Small intestine (tissue), 16 donors: ENCODE measurements around the gene MPZL3. TPM values are rescaled to one million over a fixed set of nuclear protein-coding genes. Genes with fewer than 3 reads are reported as not detected.

Experiments used
- DNase-seq, 2 donors: peaks; one replicate each; pipeline versions ENCODE4 v3.0.0 to v3.0.0-alpha.2; 2013
- FAIRE-seq: peaks from 2 replicates; lab custom pipeline; 2012; peaks lifted over from hg19 to GRCh38; lab: Jason Lieb, UNC
- H3K27ac ChIP-seq, 3 donors: one replicate each; pipeline ENCODE4 v1.5.1; 2013; ENCODE audit warnings: low read length in 2 of 3, mild to moderate bottlenecking in 2 of 3, control low read depth in 1 of 3, inconsistent platforms in 1 of 3, low read depth in 1 of 3, moderate library complexity in 1 of 3
- H3K27me3 ChIP-seq, 3 donors: one replicate each; pipeline ENCODE4 v1.6.1; 2013; ENCODE audit warnings: low read length in 3 of 3, inconsistent platforms in 1 of 3; ENCODE audit not compliant: control insufficient read depth in 3 of 3, insufficient read depth in 3 of 3
- H3K36me3 ChIP-seq, 3 donors: one replicate each; pipeline ENCODE4 v1.6.1; 2013; ENCODE audit warnings: low read length in 3 of 3, inconsistent platforms in 1 of 3, low read depth in 1 of 3, mild to moderate bottlenecking in 1 of 3, moderate library complexity in 1 of 3; ENCODE audit not compliant: control insufficient read depth in 3 of 3, insufficient read depth in 2 of 3
- H3K4me1 ChIP-seq, 3 donors: one replicate each; pipeline ENCODE4 v1.6.1; 2013; ENCODE audit warnings: low read length in 2 of 3, inconsistent platforms in 1 of 3, low read depth in 1 of 3, mild to moderate bottlenecking in 1 of 3, moderate library complexity in 1 of 3; ENCODE audit not compliant: control insufficient read depth in 3 of 3, insufficient read depth in 2 of 3
- H3K4me3 ChIP-seq, 3 donors: one replicate each; pipeline ENCODE4 v1.5.1; 2013; ENCODE audit warnings: low read length in 3 of 3, control low read depth in 1 of 3, inconsistent platforms in 1 of 3, low read depth in 1 of 3, mild to moderate bottlenecking in 1 of 3, moderate library complexity in 1 of 3
- H3K9me3 ChIP-seq, 2 donors: one replicate each; pipeline ENCODE4 v1.6.1; 2013; ENCODE audit warnings: low read depth in 1 of 2, low read length in 1 of 2; ENCODE audit not compliant: control insufficient read depth in 2 of 2, insufficient read depth in 1 of 2
- WGBS, 3 donors: extraction: QIAGEN DNeasy Blood & Tissue Kit; methylation state at CpG; one replicate each; pipeline ENCODE4 v1.1.7; 2013; 5-methylcytosine and 5-hydroxymethylcytosine counted together
- long read RNA-seq, 10 donors: transcript quantifications; one replicate each; lab custom pipeline, GENCODE V29; 2026
- polyA plus RNA-seq, 4 donors: library from polyadenylated mRNA; stranded (reverse) in 3 of 4; unstranded in 1 of 4; fragments of 200-250 nt in 3 of 4; fragments of 120-200 nt in 1 of 4; gene quantifications; one replicate each; pipeline versions ENCODE4 v1.2.1 to v1.2.3, GENCODE V29; 2013
- donor health status: healthy with polysubstance abuse.
- donor health status: control.
- donor health status: control.
- donor health status: Bipolar disorder and iron deficiency.
- donor health status: healthy.

The MPZL3 gene, protein sequence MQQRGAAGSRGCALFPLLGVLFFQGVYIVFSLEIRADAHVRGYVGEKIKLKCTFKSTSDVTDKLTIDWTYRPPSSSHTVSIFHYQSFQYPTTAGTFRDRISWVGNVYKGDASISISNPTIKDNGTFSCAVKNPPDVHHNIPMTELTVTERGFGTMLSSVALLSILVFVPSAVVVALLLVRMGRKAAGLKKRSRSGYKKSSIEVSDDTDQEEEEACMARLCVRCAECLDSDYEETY
- 10 to 100 TPM in 1 of 4 donors, 1 to 10 TPM in 3; 3.0 to 24.9 (median 4.0) TPM for polyA plus RNA-seq
- long read RNA-seq, donor 1, partial matches to known transcripts = 0 of 4 reads
- long read RNA-seq, donor 1, other reads (novel, unspliced or antisense) = 0 of 4 reads
- long read RNA-seq, donor 2 = 0 reads
- long read RNA-seq, donor 3 = 0 reads
- long read RNA-seq, donor 4 = 0 reads
- long read RNA-seq, donor 5, partial matches to known transcripts = 0 of 1 reads
- long read RNA-seq, donor 5, other reads (novel, unspliced or antisense) = 0 of 1 reads
- long read RNA-seq, donor 6 = 0 reads
- long read RNA-seq, donor 7 = 0 reads
- long read RNA-seq, donor 8 = 0 reads
- long read RNA-seq, donor 9, partial matches to known transcripts = 0 of 1 reads
- long read RNA-seq, donor 9, other reads (novel, unspliced or antisense) = 0 of 1 reads
- long read RNA-seq, donor 10, transcript MPZL3-201 (6 exons, 3,968 nt) = major isoform, 5 of 6 reads
- long read RNA-seq, donor 10, partial matches to known transcripts = 0 of 6 reads
- long read RNA-seq, donor 10, other reads (novel, unspliced or antisense) = 0 of 6 reads

DNA sequence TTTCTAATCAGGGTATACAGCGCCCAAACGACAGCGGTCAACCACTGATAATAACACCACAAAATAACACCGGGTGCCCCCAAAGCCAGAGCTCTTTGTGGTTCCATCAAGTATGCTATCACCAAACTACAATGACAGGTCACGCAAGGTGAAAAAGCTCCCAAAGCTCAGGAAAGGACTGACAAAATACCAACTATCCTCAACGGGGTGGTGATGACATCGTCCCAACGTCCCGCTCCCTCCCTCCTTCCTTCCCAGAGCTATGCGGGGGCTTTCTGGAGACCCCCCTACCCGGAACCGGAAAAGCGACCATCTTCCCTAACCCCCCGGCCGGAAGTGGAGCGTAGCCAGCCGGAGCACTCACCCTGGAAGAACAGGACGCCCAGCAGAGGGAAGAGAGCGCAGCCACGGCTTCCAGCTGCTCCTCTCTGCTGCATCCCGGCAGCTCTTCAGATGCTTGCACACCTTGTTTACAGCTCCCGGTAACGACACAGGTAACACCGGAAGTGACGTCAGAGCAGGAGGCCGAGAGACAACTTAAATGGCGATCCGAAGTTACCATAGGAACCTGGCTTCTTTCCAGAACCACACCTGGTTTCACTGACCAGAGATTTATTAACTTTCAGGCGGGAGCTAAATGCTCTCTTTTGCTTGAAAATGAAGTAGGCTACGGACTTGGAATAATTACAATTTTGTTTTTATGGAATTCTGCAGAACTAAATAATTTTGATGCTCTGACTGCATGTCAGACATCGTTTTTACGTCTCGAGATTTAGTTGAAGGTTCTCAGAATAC lies at the start of gene MPZL3:
TSS of gene MPZL3 (minus strand) at position 508 of the 795 bp plus-strand sequence. CDS start at position 437, 71 bp downstream.
- no peaks in the 10 kb centered on the region for H3K9me3 ChIP-seq
- FAIRE-seq = peak; percentile 30
- peaks cover 0 to 4% (median 0%) of the 10 kb centered on the region in 3 donors for H3K36me3 ChIP-seq
- WGBS, 3 donors = 1 to 2% (median 1%) methylated on average over 33 of the region's 33 CpGs
- H3K27ac ChIP-seq = peak within 1 kb of the TSS; percentile 92 to 98 (median 97)
- peak within 1 kb of the TSS; percentile 50 to 93 (median 72) for H3K4me3 ChIP-seq
- H3K27me3 ChIP-seq = no peaks in the 10 kb centered on the region
- peak; percentile 99 for DNase-seq
- peaks cover 0 to 10% (median 0%) of the 10 kb centered on the region in 3 donors for H3K4me1 ChIP-seq

DNA sequence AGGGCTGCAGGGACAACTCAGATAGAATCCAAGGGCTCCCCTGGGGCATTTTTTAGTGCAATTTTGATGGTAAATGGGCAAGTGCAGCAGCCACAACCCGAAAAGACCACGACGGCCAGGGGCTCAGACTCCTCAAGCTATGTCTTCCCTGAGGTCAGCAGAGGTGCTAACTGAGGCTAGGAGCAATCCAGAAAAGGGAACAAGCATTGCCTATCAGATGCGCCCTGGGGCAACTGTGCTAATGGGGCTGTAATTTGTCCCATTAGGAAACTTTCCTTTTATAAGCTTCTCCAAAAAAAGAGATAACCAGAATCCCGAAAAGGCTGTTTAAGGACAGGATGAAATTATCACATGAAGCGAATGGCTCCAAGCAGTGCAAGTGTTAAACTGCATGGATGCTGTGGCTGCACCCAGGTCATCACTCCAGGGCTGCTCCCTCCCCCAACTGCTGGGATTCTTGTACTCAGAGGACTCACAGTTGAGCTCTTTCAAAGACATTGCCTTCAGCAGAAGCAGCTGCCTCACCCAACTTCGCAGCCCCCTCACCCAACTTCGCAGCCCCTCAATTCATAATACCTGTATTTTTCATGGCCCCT lies 49.5 kb upstream of the MPZL3 start:
- 65 to 76% (median 73%) methylated on average over 8 of the region's 8 CpGs for WGBS, 3 donors
- DNase-seq (no peak), FAIRE-seq (no peak)
- no peak overlapping the region for H3K4me3 ChIP-seq
- H3K36me3 ChIP-seq = no peaks in the 10 kb centered on the region
- no peaks in the 10 kb centered on the region for H3K4me1 ChIP-seq
- peaks cover 0 to 8% (median 2%) of the 10 kb centered on the region in 3 donors for H3K27me3 ChIP-seq
- H3K27ac ChIP-seq = no peak overlapping the region
- no peaks in the 10 kb centered on the region for H3K9me3 ChIP-seq

DNA sequence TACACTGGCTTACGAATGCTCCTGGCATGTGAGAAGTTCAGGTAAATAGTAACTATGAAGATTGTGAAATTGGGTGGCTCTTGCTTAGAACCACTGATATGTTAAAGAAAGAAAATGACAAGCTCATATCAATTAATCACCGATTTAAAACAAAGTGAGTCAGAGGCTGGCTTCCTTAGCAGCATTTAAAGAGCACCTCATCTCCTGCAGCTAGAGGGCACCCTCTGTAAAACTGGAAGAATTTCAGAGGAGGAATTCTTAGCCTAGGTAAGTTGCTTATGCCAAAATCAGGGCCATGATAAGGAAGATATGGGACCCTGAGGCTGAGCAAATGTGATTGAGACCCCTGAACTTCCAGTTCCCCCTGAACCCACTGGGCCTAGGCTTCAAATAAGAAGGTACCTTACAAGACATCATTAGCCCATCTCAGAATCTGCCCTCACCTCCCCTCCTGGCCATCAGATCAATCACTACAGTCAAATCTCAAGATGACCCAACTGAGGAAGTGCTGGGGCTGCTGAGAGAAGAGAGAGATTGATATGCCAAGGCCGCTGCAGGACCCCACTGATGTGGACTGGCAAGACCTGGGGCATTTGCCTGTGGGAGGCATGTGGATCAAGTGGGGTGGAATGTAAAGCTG lies 43.8 kb upstream of the MPZL3 start:
- no peaks in the 10 kb centered on the region for H3K36me3 ChIP-seq
- FAIRE-seq = no peak
- peak; percentile 46 to 74 for DNase-seq

DNA sequence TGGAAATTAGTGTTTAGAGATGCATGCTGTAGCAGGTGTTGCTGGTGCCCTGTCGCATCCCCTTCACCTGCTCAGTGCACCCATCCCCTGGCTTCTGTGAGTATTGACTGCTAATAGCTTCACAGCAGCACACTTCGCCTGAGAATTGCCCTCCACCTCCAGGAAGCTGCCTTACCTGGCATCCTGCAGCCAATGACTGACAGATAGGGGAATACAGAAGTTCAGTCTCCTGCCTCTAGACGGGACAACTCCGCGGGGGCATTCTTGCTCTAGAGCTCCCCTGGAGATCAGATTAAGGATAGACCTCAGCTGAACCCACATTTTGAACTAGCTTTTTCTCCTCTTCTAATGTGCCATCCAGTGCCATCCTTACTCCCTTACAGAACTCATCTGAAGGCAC lies 43.0 kb upstream of the MPZL3 start:
- H3K4me3 ChIP-seq = no peak overlapping the region
- FAIRE-seq (no peak), DNase-seq (no peak)
- peaks cover 0 to 7% (median 0%) of the 10 kb centered on the region in 3 donors for H3K4me1 ChIP-seq
- H3K27ac ChIP-seq = no peak overlapping the region
- no peaks in the 10 kb centered on the region for H3K9me3 ChIP-seq
- H3K36me3 ChIP-seq = no peaks in the 10 kb centered on the region
- 50 to 75% (median 74%) methylated on average over 5 of the region's 5 CpGs for WGBS, 3 donors
- no peaks in the 10 kb centered on the region for H3K27me3 ChIP-seq

More for the DNA sequence above, 43.8 kb upstream of the MPZL3 start:
- Histone ChIP-seq H3K4me3 (no peak overlapping the region), H3K9me3 (no peaks in the 10 kb centered on the region), H3K4me1 (peaks cover 0 to 7% (median 0%) of the 10 kb centered on the region in 3 donors), H3K27me3 (no peaks in the 10 kb centered on the region), H3K27ac (no peak overlapping the region)
- 37 to 49% (median 39%) methylated on average over 3 of the region's 3 CpGs for WGBS, 3 donors

DNA sequence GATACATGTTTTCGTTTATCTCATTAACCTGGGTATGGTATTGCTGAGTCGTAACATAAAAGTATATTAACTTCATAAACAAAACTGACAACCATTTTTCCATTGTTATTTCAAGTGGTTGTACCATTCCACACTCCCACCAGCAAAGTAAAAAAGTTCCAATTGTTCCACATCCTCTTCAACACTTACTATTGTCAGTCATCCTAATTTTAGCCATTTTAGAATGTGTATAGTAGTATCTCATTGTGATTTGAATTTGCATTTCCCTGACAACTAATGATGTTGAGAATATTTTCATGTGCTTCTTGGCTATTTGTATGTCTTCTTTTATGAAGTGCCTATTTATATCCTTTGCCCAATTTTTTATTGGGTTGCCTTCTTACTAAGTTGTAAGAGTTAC lies 41.9 kb upstream of the MPZL3 start:
- Histone ChIP-seq H3K9me3 (no peaks in the 10 kb centered on the region), H3K4me1 (peaks cover 0 to 7% (median 0%) of the 10 kb centered on the region in 3 donors), H3K4me3 (no peak overlapping the region), H3K27ac (no peak overlapping the region), H3K36me3 (no peaks in the 10 kb centered on the region), H3K27me3 (no peaks in the 10 kb centered on the region)
- 83 to 91% (median 86%) methylated on average over 2 of the region's 2 CpGs for WGBS, 3 donors
- FAIRE-seq = no peak
- no peak for DNase-seq

DNA sequence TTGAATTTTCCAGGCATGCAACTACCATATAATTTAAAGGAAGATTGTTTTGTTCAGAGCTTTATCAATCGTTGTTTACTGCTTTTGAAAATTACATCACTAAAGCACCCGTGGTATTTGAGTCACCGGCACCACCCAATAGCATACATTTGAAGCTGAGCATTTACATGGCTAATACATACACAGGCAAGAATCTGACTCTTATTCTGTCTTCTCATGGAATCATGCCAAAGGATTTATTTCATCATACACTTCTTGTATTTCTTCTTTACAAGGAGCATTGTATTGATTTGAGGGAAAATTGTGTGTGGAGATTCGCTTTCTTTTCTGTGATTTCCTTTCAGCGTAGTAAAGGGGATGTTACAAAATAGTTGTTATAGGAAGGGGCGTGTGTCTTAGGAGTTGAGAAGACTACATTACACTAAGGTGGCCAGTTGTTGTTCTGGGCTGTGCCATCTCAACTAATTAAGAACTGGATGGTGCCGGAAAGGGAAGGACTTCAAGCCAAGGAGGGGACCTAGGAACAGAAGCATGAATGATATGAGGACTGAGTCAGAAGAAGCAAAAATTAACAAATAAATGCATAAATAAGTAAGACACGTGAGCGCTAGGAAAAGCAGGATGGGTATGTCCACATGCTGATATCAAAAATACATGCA lies 39.4 kb upstream of the MPZL3 start:
- 55 to 76% (median 66%) methylated on average over 9 of the region's 9 CpGs for WGBS, 3 donors
- Histone ChIP-seq H3K36me3 (no peaks in the 10 kb centered on the region), H3K27ac (no peak overlapping the region), H3K4me3 (no peak overlapping the region), H3K27me3 (no peaks in the 10 kb centered on the region), H3K4me1 (peaks cover 0 to 13% (median 3%) of the 10 kb centered on the region in 3 donors), H3K9me3 (no peaks in the 10 kb centered on the region)
- FAIRE-seq = no peak
- DNase-seq = no peak

DNA sequence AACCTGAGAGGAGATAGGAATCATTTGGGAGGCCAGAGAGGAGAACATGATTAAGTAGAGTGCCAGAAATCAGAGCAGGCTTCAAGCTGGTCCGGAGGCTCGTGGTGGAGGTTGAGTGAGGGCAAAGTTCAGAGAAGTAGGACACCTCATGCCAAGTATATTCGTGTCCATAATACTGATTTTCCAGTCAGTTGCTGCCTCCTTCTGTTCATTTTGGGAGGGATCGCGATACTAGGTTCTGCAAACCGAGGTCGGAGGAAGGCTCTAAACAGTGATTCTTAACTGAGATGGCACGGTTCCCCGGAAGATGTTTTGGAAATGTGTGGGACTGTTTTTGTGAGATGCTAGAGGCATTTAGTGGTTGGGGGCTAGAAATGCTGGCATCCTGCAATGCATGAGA lies 38.8 kb upstream of the MPZL3 start:
- H3K27me3 ChIP-seq = no peaks in the 10 kb centered on the region
- no peak overlapping the region for H3K27ac ChIP-seq
- no peaks in the 10 kb centered on the region for H3K9me3 ChIP-seq
- WGBS, 3 donors = 6 to 12% (median 11%) methylated on average over 9 of the region's 9 CpGs
- FAIRE-seq (no peak), DNase-seq (peak; percentile 76 to 86)
- peaks cover 0 to 8% (median 3%) of the 10 kb centered on the region in 3 donors for H3K4me1 ChIP-seq
- H3K4me3 ChIP-seq = no peak overlapping the region
- H3K36me3 ChIP-seq = no peaks in the 10 kb centered on the region
